Kidney capillary endothelial cell (primary cell): ENCODE results near the gene FAM53B.

ENCODE experiments used
- DNase-seq: peaks from one replicate; pipeline ENCODE4 v3.0.0-alpha.2; 2018; ENCODE audit warnings: low spot score

FAM53B gene

GRCh38 chr10:124742413-124743190 is 1.6 kb downstream of the FAM53B start:
- no peak for DNase-seq

- DNase-seq, result no peak
Measured at GRCh38 chr10:124741922-124742412, 2.2 kb downstream of the FAM53B start.

- peak; percentile 89 for DNase-seq
Measured at GRCh38 chr10:124741281-124741921, 2.8 kb downstream of the FAM53B start.

- DNase-seq, result peak; percentile 65
Measured at GRCh38 chr10:124740369-124741280, 3.6 kb downstream of the FAM53B start.

GRCh38 chr10:124739986-124740368 is 4.2 kb downstream of the FAM53B start:
- no peak for DNase-seq

GRCh38 chr10:124739119-124739921 is 4.9 kb downstream of the FAM53B start:
- DNase-seq, result no peak

- DNase-seq, result no peak
Measured at GRCh38 chr10:124738441-124738840, 5.7 kb downstream of the FAM53B start.

- no peak for DNase-seq
Measured at GRCh38 chr10:124737708-124738107, 6.5 kb downstream of the FAM53B start.

GRCh38 chr10:124737221-124737620 is 7.0 kb downstream of the FAM53B start:
- no peak for DNase-seq

GRCh38 chr10:124736491-124737136 is 7.6 kb downstream of the FAM53B start:
- DNase-seq, result no peak

GRCh38 chr10:124735491-124736286 is 8.5 kb downstream of the FAM53B start:
- DNase-seq, result no peak

- no peak for DNase-seq
Measured at GRCh38 chr10:124734311-124735166, 9.6 kb downstream of the FAM53B start.

- no peak for DNase-seq
Measured at GRCh38 chr10:124733571-124734245, 10.5 kb downstream of the FAM53B start.

- DNase-seq, result no peak
Measured at GRCh38 chr10:124732931-124733570, 11.1 kb downstream of the FAM53B start.

GRCh38 chr10:124731551-124731950 is 12.6 kb downstream of the FAM53B start:
- DNase-seq, result no peak

- no peak for DNase-seq
Measured at GRCh38 chr10:124730790-124731189, 13.4 kb downstream of the FAM53B start.

- DNase-seq, result no peak
Measured at GRCh38 chr10:124728830-124729661, 15.1 kb downstream of the FAM53B start.
